Measurements from ENCODE around the gene CASQ1. TPM values are rescaled to one million over a fixed set of nuclear protein-coding genes. Genes with fewer than 3 reads are reported as not detected.

The CASQ1 gene
- total RNA-seq, 3 donors from 2014 or later (not counting 1 experiment from before 2014, with no cell fraction given) = not detected

DNA sequence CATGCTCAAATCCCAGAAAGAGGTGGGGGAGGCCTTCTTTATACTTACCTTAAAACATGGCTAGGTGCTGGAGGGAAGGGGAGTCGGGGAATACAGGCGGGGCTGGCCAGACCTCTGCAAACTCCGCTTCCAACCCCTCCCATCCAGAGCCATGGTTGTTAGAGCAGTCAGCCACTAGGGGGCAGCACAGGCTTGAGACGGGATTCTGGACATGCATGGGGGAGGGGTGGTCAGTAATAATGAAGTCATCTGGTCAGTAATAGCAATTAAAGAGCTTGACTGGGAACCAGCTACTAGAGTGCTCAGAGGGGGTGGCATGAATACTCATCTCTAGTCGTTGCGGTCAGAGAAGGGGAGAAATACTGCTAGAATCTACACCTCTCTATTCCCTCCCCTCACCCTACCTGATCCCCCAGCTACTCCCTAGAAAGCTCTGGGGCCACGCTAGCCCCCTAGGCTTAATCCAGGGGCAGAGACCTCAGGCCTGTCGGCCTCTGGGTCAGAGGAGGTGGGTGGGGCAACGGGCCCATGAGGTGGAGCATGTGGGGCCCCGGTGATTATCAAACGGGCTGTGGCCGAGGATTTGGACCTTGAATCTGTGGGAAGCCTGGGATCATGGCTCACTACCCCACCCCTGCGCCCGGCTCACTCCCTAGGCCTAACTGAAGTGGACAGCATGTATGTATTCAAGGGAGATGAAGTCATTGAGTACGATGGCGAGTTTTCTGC, 2.9 kb downstream of the CASQ1 start:
- peak; percentile 88 for TF ChIP-seq CTCF (IDR thresholded peaks at IDR 0.05)
- Mint-ChIP-seq H3K27ac (no peak overlapping the region), H3K4me3 (no peak overlapping the region), H3K36me3 (no peaks in the 10 kb centered on the region), H3K4me1 (no peaks in the 10 kb centered on the region), H3K9me3 (no peaks in the 10 kb centered on the region), H3K27me3 (ENCODE audit: low read depth in 2 of 2) (peaks cover 0 to 2% of the 10 kb centered on the region in 2 donors)
- Histone ChIP-seq H3K27me3 (ENCODE audit: control insufficient read depth, insufficient read depth, low read length) (no peaks in the 10 kb centered on the region), H3K4me3 (ENCODE audit: low read length) (no peak overlapping the region), H3K4me1 (ENCODE audit: control insufficient read depth, insufficient read depth, low read length) (peaks cover 7% of the 10 kb centered on the region), H3K27ac (ENCODE audit: low read length) (no peak overlapping the region), H3K9me3 (ENCODE audit: control insufficient read depth, insufficient read depth, low read length) (no peaks in the 10 kb centered on the region), H3K36me3 (ENCODE audit: control insufficient read depth, insufficient read depth, low read length) (no peaks in the 10 kb centered on the region)
- ATAC-seq = peak; percentile 85 to 99 (median 97)
- WGBS (ENCODE audit: insufficient coverage) = 44% methylated on average over 13 of the region's 16 CpGs
- peak; percentile 78 to 89 for DNase-seq
- intact Hi-C loops (cut with micrococcal nuclease) = loop anchor here (1.0 to 2.0 kb wide), 4 partner anchors 59 to 414 kb away; no protein-coding TSS in a partner anchor

- Mint-ChIP-seq H3K9me3 (no peaks in the 10 kb centered on the region), H3K4me3 (no peak overlapping the region), H3K27me3 (ENCODE audit: low read depth in 2 of 2) (no peaks in the 10 kb centered on the region), H3K4me1 (no peaks in the 10 kb centered on the region), H3K36me3 (no peaks in the 10 kb centered on the region), H3K27ac (no peak overlapping the region)
- H3K36me3 ChIP-seq (ENCODE audit: control insufficient read depth, insufficient read depth, low read length) = no peaks in the 10 kb centered on the region
- DNase-seq (no peak), ATAC-seq (peak in 1 of 3 donors; percentile 24)
- no peak for TF ChIP-seq CTCF (IDR thresholded peaks at IDR 0.05)
- H3K27me3 ChIP-seq (ENCODE audit: control insufficient read depth, insufficient read depth, low read length) = no peaks in the 10 kb centered on the region
- 86% methylated on average over 9 of the region's 9 CpGs for WGBS (ENCODE audit: insufficient coverage)
- intact Hi-C loops (cut with micrococcal nuclease) = loop anchor here (1.0 to 2.0 kb wide), 4 partner anchors 58 to 413 kb away; no protein-coding TSS in a partner anchor
- no peak overlapping the region for H3K4me3 ChIP-seq (ENCODE audit: low read length)
- no peak overlapping the region for H3K27ac ChIP-seq (ENCODE audit: low read length)
- peaks cover 7% of the 10 kb centered on the region for H3K4me1 ChIP-seq (ENCODE audit: control insufficient read depth, insufficient read depth, low read length)
- no peaks in the 10 kb centered on the region for H3K9me3 ChIP-seq (ENCODE audit: control insufficient read depth, insufficient read depth, low read length)
Measured at GRCh38 chr1:160193832-160194736, 3.7 kb downstream of the CASQ1 start.

- no peaks in the 10 kb centered on the region for H3K36me3 Mint-ChIP-seq
- no peaks in the 10 kb centered on the region for H3K36me3 ChIP-seq (ENCODE audit: control insufficient read depth, insufficient read depth, low read length)
- DNase-seq (no peak), ATAC-seq (no peak)
- no peak overlapping the region for H3K4me3 Mint-ChIP-seq
- no peaks in the 10 kb centered on the region for H3K27me3 Mint-ChIP-seq (ENCODE audit: low read depth in 2 of 2)
- H3K27ac Mint-ChIP-seq = no peak overlapping the region
- H3K9me3 ChIP-seq (ENCODE audit: control insufficient read depth, insufficient read depth, low read length) = no peaks in the 10 kb centered on the region
- TF ChIP-seq CTCF (IDR thresholded peaks at IDR 0.05) = no peak
- peaks cover 7% of the 10 kb centered on the region for H3K4me1 ChIP-seq (ENCODE audit: control insufficient read depth, insufficient read depth, low read length)
- WGBS (ENCODE audit: insufficient coverage) = 84% methylated on average over 2 of the region's 2 CpGs
- no peaks in the 10 kb centered on the region for H3K9me3 Mint-ChIP-seq
- H3K27ac ChIP-seq (ENCODE audit: low read length) = no peak overlapping the region
- H3K4me1 Mint-ChIP-seq = no peaks in the 10 kb centered on the region
- intact Hi-C loops (cut with micrococcal nuclease) = no loop called here
- no peak overlapping the region for H3K4me3 ChIP-seq (ENCODE audit: low read length)
- no peaks in the 10 kb centered on the region for H3K27me3 ChIP-seq (ENCODE audit: control insufficient read depth, insufficient read depth, low read length)
Measured at GRCh38 chr1:160194737-160195059, 4.3 kb downstream of the CASQ1 start.

Data from natural killer cell (primary cell).